Midbrain (tissue), 1 donor: ENCODE measurements around the gene WWOX.

Source experiments
- DNase-seq: peaks from one replicate; lab custom pipeline; 2025; lab: John Stamatoyannopoulos, UW

Gene WWOX

DNA sequence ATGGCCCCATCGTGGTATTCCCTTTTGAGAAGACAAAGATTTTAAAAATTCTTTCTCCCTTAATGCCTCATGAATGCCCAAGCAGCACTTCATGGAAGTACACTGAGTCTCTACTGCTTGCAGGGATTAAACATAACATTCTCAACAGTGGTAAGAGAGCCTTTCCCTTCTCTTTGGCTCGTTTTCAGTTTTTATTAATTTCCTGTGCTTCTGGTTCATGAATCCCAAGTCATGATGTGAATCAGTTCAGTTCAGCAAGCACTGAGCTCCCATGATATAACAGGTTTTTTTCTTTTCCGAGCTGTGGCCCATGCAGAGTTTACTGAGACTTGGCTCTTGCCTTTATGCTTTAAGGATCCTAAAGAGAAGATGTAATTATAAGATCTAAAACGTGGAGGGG lies 175.3 kb downstream of the WWOX start:
- no peak for DNase-seq

DNA sequence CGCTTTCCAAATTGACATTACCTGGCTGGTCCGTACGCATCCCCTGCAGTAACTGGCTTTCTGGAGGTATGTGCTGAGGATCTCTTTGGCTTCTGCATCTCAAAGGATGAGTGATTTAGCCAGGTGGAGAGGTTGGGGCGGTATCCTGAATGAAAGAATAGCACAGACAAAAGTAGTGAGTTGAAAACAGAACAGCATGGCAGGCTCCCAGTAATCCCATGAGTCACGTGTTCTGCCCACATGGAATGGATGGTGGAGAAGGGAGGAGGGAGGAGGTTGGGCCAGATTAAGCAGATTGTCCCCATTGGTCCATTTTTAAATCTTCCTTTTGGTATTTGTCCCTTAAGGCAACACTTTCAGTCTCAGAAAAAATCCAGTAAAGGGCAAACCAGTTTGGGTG lies 176.0 kb downstream of the WWOX start:
- no peak for DNase-seq

- DNase-seq, result no peak
These were observed 178.0 kb downstream of the WWOX start for GRCh38 chr16:78277321-78278055.

DNA sequence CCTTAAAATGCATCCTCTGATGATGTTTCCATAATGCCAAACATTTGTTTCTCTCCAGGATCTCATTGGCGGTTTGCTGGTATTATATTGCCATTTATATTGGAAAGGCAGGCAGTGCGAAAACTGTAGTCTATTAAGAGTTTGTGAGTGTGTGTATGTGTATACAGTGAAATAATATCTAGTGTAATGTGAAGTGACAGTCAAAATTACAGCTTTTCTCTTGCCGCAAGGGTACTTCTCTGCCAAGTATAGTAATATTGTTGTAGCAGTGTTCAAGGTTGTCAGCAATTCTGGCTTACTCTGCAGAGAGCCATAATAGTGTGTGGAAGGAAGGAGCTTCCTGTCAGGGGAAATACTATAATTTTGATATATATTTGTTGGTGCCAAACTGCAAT lies 178.6 kb downstream of the WWOX start:
- DNase-seq, result no peak

GRCh38 chr16:78281115-78281514 lies 181.7 kb downstream of the WWOX start:
- DNase-seq, result no peak

GRCh38 chr16:78283548-78284251 lies 184.2 kb downstream of the WWOX start:
- DNase-seq, result no peak

- no peak for DNase-seq
These were observed 184.9 kb downstream of the WWOX start for GRCh38 chr16:78284326-78284725.

DNA sequence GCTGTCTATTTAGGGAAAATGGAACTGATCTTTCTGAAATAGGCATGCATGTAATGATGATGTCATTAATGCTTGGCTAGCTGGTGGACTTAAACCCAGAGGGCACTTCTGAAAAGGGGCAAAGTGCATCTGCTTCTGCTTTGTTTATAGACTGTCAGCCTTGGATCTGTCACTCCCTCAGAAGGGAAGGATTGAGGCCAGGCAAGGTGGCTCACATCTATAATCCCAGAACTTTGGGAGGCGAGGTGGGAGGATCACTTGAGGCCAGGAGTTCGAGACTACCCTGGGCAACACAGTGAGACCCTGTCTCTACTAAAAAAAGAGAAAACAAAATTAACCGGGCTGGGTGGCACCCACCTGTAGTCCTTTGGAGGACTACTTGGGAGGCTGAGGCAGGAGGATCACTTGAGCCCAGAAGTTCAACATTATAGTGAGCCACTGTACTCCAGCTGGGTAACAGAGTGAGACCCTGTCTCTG lies 185.5 kb downstream of the WWOX start:
- no peak for DNase-seq

DNA sequence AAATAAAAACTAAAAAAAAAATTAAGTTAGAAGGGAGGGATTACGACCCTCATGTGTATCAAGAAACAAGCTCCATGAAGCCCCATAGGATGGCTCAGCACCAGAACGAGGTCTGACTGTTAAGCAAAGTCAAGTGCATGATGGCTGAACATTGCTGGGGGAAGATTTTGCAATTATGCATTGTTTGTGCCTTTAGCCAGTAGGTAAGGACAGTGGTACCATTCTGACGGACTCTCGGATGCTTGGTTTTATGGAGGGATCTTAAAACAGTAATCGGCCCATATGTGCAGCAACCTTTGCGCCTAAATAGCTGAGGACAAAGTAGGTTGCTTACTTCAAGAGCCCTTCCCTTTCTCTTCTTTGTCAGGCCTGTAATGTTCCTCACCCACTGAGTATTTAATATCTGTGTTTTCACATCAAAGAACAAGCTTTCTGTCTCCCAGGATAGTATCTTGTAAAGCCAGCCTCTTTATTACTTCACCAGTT lies 186.0 kb downstream of the WWOX start:
- DNase-seq, result no peak

DNA sequence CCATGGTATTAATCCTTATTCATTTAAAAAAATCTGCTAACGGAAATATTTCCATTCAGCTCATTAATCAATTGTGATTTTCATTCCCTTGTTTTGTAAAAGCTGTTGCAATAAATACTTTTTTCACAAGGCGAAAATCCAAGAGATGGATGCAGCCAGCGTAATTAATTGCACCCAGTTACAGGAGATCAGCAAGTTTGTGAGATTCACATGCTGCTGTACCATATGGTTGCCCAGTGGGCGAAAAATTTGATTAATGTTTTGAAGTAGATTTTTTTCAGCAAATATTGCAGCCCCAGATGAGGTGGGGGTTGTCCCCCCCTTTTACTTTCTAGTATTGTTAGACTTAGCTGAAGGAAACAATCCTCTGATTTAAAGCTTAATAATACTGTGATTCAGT lies 186.6 kb downstream of the WWOX start:
- DNase-seq, result no peak

GRCh38 chr16:78288888-78289287 lies 189.4 kb downstream of the WWOX start:
- DNase-seq, result peak; percentile 22

DNA sequence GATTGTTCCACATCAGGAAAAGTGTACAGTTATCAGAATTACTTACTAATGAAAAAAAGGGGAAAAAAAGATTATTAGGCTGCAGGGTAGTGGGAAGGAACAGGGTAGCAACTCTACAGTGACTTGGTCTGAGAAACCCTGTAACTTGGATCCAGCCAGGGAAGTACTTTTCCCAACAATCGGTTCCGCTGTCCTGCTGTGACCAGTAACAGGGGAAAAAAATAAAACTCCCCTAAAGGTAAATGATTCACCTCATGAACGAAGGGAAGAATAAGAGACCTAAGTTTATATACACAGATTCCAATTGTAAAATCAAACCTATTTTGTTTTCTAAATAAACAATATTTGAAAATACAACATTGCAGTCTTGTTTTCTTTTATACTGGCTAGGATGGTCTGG lies 189.9 kb downstream of the WWOX start:
- no peak for DNase-seq

DNA sequence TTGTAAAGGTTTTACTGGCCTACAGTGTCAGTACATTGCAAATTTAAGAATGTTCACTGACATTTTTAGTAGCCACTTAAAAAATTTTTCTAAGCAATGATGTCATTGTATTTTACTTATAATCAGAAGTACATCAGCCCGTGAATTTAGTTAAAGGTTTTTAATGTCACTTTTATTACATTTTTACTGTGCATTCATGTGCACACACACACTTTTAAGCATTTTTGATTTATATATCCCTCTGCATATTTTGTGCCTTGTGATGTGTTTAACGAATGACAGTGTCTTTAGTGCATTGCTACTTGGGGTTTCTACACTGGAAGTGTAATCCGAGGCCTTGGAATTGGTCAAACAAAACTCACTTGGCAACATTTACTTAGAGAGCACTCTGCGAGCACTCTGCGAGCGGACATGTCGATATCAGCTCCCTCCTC lies 190.4 kb downstream of the WWOX start:
- no peak for DNase-seq

GRCh38 chr16:78290395-78290794 lies 190.9 kb downstream of the WWOX start:
- no peak for DNase-seq

- no peak for DNase-seq
These were observed 191.6 kb downstream of the WWOX start for GRCh38 chr16:78290872-78291591.

DNA sequence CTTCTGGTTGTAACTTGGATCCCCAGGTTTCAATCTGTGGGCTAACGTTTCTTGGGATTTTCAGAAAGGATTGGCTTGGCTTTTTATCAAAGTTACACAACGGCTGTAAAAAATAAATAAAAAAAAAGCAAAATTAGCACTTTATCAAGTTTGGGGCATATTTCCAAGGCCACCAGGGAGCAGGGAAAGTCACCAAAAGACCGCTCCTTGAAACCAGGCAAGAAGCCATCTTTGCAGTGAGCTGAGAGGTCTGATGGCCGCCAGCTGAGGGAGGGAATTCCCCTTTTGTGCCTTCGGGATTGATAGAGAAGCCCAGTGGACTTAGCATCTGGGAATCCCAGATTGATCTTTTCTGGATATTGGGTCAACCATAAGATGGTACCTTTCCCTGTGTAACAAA lies 192.2 kb downstream of the WWOX start:
- DNase-seq, result no peak

DNA sequence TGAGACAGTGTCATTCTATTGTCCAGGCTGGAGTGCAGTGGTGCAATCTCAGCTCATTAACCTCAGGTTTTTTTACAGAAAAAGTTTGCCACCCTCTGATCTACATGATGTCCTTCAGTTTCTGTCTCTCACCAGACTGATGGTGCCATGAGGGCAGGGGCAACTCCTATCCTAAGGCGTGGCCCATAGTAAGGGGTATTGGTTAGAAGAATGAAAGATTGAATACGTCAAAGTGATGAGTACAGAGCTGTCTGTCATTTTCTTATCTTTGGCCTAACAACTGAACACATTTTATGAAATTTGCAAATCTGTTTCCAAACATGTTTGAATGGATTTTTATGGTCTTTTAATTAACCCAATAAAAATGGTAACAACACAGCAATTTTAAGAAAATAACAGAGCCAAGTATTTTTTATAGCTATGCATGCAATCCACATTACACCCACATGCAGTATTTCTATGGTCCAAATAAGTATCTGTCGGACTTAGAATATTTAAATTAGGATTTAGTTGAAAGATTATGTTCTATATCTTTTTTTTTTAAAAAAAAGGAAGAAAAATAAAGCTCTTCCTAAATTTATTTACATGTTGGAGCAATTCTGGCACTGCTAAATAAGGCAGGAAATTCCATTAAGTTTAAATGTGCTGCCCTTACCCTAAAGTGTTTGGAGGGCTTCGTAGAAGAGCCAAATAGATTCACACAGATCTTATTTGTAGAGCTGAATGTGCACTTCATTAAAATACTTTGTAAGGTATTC lies 192.8 kb downstream of the WWOX start:
- no peak for DNase-seq

DNA sequence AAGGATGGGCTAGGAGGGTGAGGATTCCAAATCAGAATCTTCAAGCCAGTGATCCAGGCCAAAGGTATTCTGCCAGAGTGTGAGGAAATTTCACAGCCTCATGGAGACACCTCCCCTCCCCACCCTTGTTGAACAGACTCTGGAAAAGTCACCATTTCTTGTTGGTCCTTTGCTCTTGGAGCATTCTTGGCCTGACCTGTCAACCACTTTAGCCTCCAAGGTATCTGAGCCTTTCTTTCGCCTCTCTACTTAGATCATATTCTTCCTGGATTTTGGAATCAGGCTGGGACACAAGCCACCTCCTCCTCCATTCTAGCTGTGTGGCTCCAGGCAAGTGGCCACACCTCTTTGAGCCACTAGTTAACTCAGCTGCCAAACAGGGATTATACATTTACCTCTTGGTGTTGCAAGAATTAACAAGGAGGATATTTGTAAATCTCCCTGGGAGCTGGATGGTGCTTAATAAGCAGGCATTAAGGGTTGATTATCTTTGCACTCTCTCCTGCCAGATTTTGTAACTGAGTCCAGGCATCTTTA lies 193.5 kb downstream of the WWOX start:
- DNase-seq, result no peak

- DNase-seq, result no peak
These were observed 195.2 kb downstream of the WWOX start for GRCh38 chr16:78294538-78295225.

- no peak for DNase-seq
These were observed 197.7 kb downstream of the WWOX start for GRCh38 chr16:78297066-78297666.

- DNase-seq, result no peak
These were observed 199.5 kb downstream of the WWOX start for GRCh38 chr16:78298986-78299385.
